Heart left ventricle (tissue), 13 donors: ENCODE results near the gene FAM53B.

Source experiments
- POLR2A ChIP-seq, 2 donors: fragments of 450-650 bp; IDR thresholded peaks; one replicate each; pipeline ENCODE4 v1.6.1; 2017; ENCODE audit warnings: antibody characterized with exemption in 2 of 2, mild to moderate bottlenecking in 2 of 2, moderate library complexity in 2 of 2
- TF ChIP-seq, protein P1 (sequence below), 12 donors: fragments of 200-600 bp; sonication (generic) in 4 of 12; IDR thresholded peaks; one replicate each; pipeline versions ENCODE4 v1.5.0 to v1.8.0; 2018 to 2022; ENCODE audit warnings: antibody characterized with exemption in 12 of 12, mild to moderate bottlenecking in 5 of 12
- donor health status: ischemic (EF 13 %, LVEDD 7.1; RV severe dilation, severe dysfunction).
- donor health status: DM: no; HTN: yes; CAD: no.
- donor health status: DM: no; HTN: no; CAD: no.
- donor health status: ischemic (EF 25% LVEDD 6.9; RV normal size, moderate dysfunction).
- donor health status: ischemic (EF 25% LVEDD 5.7; RV mildly dilated, moderate dysfunction).
- donor health status: ischemic (EF 35%, LVEDD 5.7; RV mildly dilated, moderate dysfunction).
- donor health status: nonischemic (EF 11% LVEDD 7.7; RV severe dilation, severe dysfunction).
- donor health status: DM: yes; HTN: yes; CAD: no.
- donor health status: PGD.
- donor health status: ischemic (EF 29% LVEDD 5.4; RV normal size, mild dysfunction).
- donor health status: nonischemic (EF 23%, LVEDD 6.1; RV moderate dilation, normal function).

DNA sequence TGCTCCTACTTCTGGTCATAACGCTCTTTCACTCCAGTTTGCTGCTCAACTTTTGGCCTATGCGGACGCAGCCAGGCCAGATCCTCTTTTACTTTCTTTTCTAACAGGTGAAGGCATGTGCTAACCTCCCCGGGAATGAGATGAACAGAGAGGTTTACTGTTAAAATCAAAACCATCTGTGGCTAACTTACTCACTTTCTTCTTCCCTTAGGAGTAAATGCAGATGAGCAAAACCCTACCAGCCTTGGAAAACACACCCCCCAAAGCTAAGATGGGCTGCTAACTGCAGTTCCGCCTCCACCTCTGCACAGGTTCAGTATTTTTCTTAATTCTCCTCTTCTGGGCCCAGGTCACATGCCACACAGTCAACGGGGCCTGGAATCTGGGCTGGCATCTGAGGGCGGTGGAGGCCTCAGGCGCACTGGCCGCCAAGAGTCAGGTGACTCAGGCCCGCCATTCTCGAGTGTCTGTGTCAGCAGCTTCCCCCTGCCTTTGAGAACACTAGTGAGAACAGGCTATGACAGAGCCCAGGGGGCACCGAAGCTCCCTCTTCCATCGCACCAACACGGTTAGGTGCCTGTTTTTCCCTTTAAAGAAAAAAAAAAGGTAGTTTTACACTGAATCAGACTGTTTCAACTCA lies 11.1 kb downstream of the FAM53B start:
- no peak for TF ChIP-seq POLR2A (IDR thresholded peaks at IDR 0.05)
- TF ChIP-seq, protein P1, sequence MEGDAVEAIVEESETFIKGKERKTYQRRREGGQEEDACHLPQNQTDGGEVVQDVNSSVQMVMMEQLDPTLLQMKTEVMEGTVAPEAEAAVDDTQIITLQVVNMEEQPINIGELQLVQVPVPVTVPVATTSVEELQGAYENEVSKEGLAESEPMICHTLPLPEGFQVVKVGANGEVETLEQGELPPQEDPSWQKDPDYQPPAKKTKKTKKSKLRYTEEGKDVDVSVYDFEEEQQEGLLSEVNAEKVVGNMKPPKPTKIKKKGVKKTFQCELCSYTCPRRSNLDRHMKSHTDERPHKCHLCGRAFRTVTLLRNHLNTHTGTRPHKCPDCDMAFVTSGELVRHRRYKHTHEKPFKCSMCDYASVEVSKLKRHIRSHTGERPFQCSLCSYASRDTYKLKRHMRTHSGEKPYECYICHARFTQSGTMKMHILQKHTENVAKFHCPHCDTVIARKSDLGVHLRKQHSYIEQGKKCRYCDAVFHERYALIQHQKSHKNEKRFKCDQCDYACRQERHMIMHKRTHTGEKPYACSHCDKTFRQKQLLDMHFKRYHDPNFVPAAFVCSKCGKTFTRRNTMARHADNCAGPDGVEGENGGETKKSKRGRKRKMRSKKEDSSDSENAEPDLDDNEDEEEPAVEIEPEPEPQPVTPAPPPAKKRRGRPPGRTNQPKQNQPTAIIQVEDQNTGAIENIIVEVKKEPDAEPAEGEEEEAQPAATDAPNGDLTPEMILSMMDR (IDR thresholded peaks at IDR 0.05): no peak
